Prostate gland (tissue), 2 donors: Measurements from ENCODE around the gene PIK3R2.

ENCODE experiments used
- CTCF ChIP-seq, 4 experiments: fragments of 200-600 bp in 2 of 4; fragments of 450-650 bp in 2 of 4; sonication (generic) in 2 of 4; IDR thresholded peaks; 1 replicate in 3 of 4; 2 replicates in 1 of 4; pipeline ENCODE4 v1.5.1; 2016 to 2019; ENCODE audit warnings: antibody characterized with exemption in 4 of 4, mild to moderate bottlenecking in 2 of 4, moderate library complexity in 2 of 4
- POLR2A ChIP-seq: fragments of 450-650 bp; IDR thresholded peaks from one replicate; pipeline ENCODE4 v1.6.1; 2016; ENCODE audit warnings: antibody characterized with exemption, mild to moderate bottlenecking

- TF ChIP-seq POLR2A (no peak), CTCF (IDR thresholded peaks at IDR 0.05) (no peak)
Observed at GRCh38 chr19:18206018-18206417, 53.1 kb downstream of the PIK3R2 start.
